Right lung (tissue), 5 donors: ENCODE results near the gene SMYD3. TPM values are rescaled to one million over a fixed set of nuclear protein-coding genes. Genes with fewer than 3 reads are reported as not detected.

Experiments
- DNase-seq, 2 donors: peaks; one replicate each; pipeline ENCODE4 v3.0.0-alpha.2; 2013
- polyA plus RNA-seq, 5 donors: library from polyadenylated mRNA; unstranded; fragments of 120-200 nt; gene quantifications; one replicate each; pipeline versions ENCODE4 v1.2.1 to v1.2.3, GENCODE V29; 2013; ENCODE audit warnings: inconsistent platforms in 1 of 5, low replicate concordance in 1 of 5; ENCODE audit not compliant: insufficient read length in 5 of 5, insufficient read depth in 1 of 5

SMYD3 gene
- polyA plus RNA-seq, 5 donors, result 20.9 to 28.5 (median 24.4) TPM

- no peak for DNase-seq
Measured at GRCh38 chr1:245915406-245915805, 591.7 kb downstream of the SMYD3 start.

DNA sequence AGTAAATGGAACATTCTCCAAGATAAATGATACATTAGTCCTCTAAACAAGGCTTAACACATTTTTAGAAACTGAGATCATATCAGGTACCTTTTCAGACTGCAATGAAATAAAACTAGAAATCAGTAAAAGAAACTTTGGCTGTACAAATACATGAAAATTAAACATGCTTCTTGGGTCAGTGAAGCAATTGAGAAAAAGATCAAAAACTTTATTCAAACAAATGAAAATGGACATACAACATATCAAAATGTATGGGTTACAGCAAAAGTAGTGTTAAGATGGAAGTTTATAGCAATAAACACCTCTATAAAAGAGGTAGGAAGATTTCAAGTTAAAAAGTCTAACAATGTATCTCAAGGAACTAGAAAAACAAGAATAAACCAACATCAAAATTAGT is 598.5 kb downstream of the SMYD3 start:
- DNase-seq, result no peak

DNA sequence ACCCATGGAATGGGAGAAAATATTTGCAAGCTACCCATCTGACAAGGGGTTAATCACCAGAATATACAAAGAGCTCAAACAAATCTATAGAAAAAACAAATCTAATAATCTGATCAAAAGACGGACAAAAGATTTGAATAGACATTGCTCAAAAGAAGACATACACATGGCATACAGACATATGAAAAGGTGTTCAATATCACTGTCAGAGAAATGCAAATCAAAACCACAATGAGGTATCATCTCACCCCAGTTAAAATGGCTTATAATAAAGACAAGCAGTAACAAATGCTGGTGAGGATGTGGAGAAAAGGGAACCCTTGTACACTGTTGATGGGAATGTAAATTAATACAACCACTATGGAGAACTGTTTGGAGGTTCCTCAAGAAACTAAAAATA is 600.9 kb downstream of the SMYD3 start:
- DNase-seq, result no peak

GRCh38 chr1:245903851-245904250 is 603.2 kb downstream of the SMYD3 start:
- DNase-seq, result no peak

DNA sequence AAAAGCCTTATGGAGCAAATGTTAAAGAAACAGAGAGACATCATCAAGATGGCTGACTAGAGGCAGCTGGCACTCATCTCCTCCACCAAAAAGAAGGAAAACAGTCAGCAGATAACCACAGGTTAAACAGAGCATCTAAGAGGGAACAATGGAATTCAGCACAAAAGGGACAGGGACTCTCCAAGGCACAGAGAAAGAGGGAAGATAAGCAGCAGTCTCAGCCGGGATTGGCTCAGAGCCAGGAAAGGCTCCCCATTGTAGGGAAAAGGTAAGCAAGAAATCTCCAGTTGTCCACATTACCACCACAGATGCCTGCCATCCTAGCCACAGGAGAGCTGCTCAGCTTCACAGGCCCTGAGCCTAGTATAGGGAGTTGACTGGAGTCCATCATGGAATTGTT is 605.5 kb downstream of the SMYD3 start:
- DNase-seq, result no peak

GRCh38 chr1:245901037-245901436 is 606.0 kb downstream of the SMYD3 start:
- no peak for DNase-seq

DNA sequence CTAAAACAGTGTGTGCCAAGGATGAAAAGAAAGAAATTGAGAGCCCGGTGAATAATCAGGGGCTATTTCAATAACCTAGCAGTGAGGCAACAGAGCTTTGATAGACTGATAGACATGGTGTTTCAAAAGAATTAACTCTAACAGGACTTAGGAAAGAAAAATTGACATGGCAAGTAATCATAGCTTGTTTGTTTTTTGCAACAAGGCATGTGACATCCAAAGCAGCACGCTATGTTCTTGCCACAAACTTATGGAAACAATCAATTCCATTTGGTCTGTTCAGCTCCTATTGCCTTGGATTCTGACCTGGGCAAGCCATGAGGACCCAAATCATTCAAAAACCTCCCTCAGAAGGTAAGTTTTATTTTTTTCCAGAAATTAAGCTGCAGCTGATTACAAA is 608.5 kb downstream of the SMYD3 start:
- DNase-seq, result no peak

- DNase-seq, result no peak
Measured at GRCh38 chr1:245896258-245896657, 610.8 kb downstream of the SMYD3 start.

GRCh38 chr1:245895455-245895959 is 611.6 kb downstream of the SMYD3 start:
- DNase-seq, result no peak

DNA sequence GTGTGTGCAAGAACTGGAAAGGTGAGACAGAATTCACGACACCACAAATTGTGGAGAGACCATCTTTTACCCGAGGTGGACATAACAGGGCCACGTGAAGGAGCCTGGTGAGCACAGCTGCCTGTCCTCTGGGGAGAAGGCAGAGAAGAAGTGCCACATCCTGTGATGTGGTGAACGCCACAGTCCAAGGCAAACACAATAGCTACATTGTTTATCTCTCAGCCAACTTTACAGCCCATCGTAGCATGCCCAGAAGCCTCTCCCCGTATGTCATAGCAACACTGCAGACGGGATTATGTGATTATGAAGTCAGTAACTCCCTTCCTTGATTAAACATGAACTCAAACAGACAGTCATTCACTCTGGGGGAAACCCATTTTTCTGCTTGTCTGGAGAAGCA is 612.2 kb downstream of the SMYD3 start:
- no peak for DNase-seq

- no peak for DNase-seq
Measured at GRCh38 chr1:245893025-245893424, 614.1 kb downstream of the SMYD3 start.

GRCh38 chr1:245888809-245889208 is 618.3 kb downstream of the SMYD3 start:
- no peak for DNase-seq

DNA sequence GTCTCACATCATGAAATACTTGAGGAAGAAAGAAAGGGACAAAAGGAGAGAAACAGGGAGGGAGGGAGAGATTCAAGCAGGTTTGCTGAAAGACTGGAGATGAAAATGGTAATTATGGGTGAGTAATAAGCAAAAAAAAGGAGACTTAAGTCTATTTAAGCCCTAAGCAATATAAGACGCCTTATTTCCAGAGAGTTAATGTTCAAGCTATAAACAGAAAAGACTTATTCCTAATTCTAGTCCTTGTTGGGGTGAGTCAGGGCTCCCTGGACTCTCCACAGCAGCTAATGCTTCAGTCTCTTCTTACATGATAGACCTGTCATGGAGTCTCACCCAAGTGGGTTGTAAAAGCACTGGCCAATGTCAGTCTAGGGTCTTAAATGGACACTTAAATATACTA is 619.2 kb downstream of the SMYD3 start:
- DNase-seq, result no peak

DNA sequence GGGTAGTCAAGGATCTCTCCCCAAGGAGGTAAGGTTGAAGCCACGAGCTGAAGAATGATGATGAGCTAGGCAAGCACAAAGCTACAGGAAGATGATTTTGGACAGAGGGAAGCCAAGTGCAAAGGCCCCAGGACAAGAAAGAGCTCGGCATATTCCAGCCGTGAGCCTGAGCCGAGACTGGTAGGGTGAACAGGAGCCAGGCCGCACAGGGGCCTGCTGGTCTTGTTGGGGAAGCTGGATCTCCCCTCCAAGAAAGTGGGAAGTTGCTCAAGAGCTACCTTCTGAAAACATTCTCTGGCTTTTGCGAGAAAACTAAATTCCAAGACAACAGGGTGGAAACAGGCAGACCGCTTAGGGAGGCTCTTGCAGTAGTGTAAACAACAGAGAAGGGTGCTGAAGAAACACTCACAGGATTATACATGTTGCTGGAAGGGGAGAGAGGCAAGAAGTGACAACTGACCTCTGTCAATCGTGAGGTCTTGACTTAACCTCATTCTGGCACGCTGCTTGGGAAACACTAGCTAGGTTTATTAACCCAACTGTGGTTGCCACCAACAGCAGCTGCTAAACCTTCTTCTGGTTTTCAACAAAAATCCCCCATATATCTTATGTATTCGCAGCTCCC is 625.2 kb downstream of the SMYD3 start:
- DNase-seq, result no peak

- DNase-seq, result no peak
Measured at GRCh38 chr1:245880754-245881403, 626.2 kb downstream of the SMYD3 start.

DNA sequence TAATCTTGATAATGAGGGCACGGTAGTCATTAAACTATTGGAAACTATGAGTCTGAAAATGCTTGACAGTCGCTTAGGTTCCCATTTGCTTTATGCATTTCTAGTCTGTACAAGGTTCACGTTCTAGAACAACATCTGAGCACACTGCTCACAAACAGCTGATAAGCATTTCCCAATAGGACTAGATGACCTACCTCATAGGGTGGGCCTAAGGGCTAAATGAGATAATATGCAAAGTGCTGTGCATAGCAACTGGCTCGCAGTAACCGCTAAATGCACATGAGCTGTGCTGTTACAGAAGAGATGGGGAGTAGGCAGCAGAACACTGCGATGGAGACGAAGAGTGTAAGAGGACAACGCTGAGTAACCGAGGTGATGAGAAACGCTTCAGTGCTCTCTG is 628.0 kb downstream of the SMYD3 start:
- DNase-seq, result no peak

DNA sequence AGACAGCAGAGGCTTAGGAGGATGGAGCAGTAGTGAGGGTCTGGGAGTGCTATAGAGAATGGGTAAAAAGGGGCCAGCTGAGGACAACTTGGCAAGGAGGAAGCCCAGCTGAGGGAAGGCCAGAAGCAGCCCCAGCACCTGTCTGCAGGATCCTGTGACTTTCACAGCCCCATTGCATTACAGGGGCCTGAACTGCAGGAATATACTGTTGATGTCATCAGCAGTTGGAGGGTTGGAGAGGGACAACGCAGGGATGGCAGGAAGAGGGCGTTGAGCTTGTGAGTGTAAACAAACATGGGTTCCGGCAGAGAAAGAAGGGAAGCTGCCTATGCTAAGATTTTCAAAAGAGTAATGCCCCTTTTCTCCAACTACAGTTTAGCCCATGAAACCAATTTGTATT is 628.5 kb downstream of the SMYD3 start:
- no peak for DNase-seq

- no peak for DNase-seq
Measured at GRCh38 chr1:245877976-245878375, 629.1 kb downstream of the SMYD3 start.

- no peak for DNase-seq
Measured at GRCh38 chr1:245876586-245876985, 630.5 kb downstream of the SMYD3 start.

- DNase-seq, result no peak
Measured at GRCh38 chr1:245875581-245876261, 631.4 kb downstream of the SMYD3 start.

- peak; percentile 75 to 78 for DNase-seq
Measured at GRCh38 chr1:245874942-245875580, 632.0 kb downstream of the SMYD3 start.

DNA sequence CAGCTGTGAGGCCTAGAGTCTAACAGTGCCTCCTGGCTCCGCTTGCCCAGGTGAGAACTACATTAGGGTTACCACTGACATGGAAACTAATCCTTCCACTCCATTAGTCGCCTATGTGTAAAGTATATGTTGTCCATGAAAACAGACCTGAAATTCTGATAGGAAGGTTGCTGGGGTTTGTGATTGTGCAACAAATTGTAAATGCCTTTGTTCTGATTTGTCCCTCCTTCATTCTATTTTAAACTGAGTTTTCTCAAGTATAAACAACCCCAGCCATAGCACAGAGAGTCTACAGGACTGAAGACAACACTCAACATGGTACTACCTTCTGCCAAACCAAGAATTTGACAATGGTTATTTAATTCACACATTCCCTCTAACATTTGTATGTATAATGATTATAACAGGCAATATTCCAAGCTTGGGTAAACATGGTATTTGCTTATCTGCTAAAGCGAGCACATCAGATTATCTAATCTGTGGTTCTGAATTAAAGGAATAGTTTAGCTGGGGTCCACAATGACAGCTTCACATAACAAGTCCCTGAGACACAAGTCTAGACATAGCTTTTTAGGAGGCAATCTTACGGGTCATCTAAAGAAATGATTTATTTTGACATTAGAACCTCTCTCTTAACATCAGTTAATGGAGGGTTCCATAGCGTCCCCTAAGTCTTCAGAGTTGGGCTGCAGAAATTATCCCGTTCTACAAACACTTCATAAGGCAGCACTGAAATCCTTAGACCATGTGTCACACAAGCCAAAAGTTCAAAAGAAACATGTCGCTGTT is 633.0 kb downstream of the SMYD3 start:
- DNase-seq, result no peak
